Lower leg skin (tissue), 4 donors: ENCODE results near the gene SLC26A9. TPM values are rescaled to one million over a fixed set of nuclear protein-coding genes. Genes with fewer than 3 reads are reported as not detected.
"Not testable (repeated sequence)": the region's sequence is repeated elsewhere in the genome, so short reads cannot be mapped to it uniquely, and the experiment has no call there.

Experiments used
- DNase-seq, 2 donors: peaks; one replicate each; pipeline ENCODE4 v3.0.0-alpha.2; 2019; ENCODE audit warnings: low spot score in 2 of 2
- H3K4me3 ChIP-seq: fragments of 200-600 bp; sonication (generic); 2 replicates; pipeline ENCODE4 v1.5.1; 2017; ENCODE audit warnings: mild to moderate bottlenecking, low read depth; ENCODE audit not compliant: poor library complexity, severe bottlenecking
- CTCF ChIP-seq, 3 donors: fragments of 450-650 bp; IDR thresholded peaks; one replicate each; pipeline ENCODE4 v1.5.1; 2016; ENCODE audit warnings: antibody characterized with exemption in 3 of 3, mild to moderate bottlenecking in 3 of 3, moderate library complexity in 2 of 3
- POLR2A ChIP-seq, 2 donors: fragments of 450-650 bp; IDR thresholded peaks; one replicate each; pipeline ENCODE4 v1.6.1; 2016 to 2017; ENCODE audit warnings: antibody characterized with exemption in 2 of 2, mild to moderate bottlenecking in 1 of 2, moderate library complexity in 1 of 2
- WGBS, 2 donors: methylation state at CpG; one replicate each; pipeline ENCODE4 v1.1.5; 2018; 5-methylcytosine and 5-hydroxymethylcytosine counted together
- intact Hi-C: fragments of 100-400 bp; cut with DNase I; formaldehyde crosslinking; loops from one replicate; pipeline ENCODE4 v1.15.0; 2023; ENCODE audit warnings: low total_unique reads
- total RNA-seq, 4 donors: library from RNA; depleted of rRNA; stranded (reverse); fragments of >200 nt; gene quantifications; one replicate each; pipeline ENCODE4 v1.1.0, GENCODE V29; 2016

Gene SLC26A9
- total RNA-seq, 4 donors from 2014 or later: 2.7 to 14.8 (median 5.4) TPM

- DNase-seq: no peak
- intact Hi-C loops: no loop called here
- H3K4me3 ChIP-seq: no peak overlapping the region
- TF ChIP-seq CTCF (IDR thresholded peaks at IDR 0.05) (no peak), POLR2A (IDR thresholded peaks at IDR 0.05) (no peak)
Measured at GRCh38 chr1:205883792-205884191, 59.5 kb downstream of the SLC26A9 start.

- TF ChIP-seq POLR2A (IDR thresholded peaks at IDR 0.05): no peak
- TF ChIP-seq CTCF (IDR thresholded peaks at IDR 0.05): no peak
- intact Hi-C loops: no loop called here
- no peak for DNase-seq
- H3K4me3 ChIP-seq: no peak overlapping the region
Measured at GRCh38 chr1:205880923-205881322, 62.3 kb downstream of the SLC26A9 start.

- no peak for DNase-seq
- TF ChIP-seq CTCF (IDR thresholded peaks at IDR 0.05) (no peak), POLR2A (IDR thresholded peaks at IDR 0.05) (no peak)
- H3K4me3 ChIP-seq: no peak overlapping the region
- intact Hi-C loops: no loop called here
- 67 to 90% methylated on average over 1 of the region's 1 CpG for whole genome bisulfite sequencing, 2 donors
Measured at GRCh38 chr1:205879974-205880373, 63.3 kb downstream of the SLC26A9 start.

- no peak for TF ChIP-seq CTCF (IDR thresholded peaks at IDR 0.05)
- no peak for TF ChIP-seq POLR2A (IDR thresholded peaks at IDR 0.05)
- H3K4me3 ChIP-seq: no peak overlapping the region
- DNase-seq: no peak
- intact Hi-C loops: no loop called here
Measured at GRCh38 chr1:205878026-205878425, 65.2 kb downstream of the SLC26A9 start.

- intact Hi-C loops, H3K4me3 ChIP-seq, DNase-seq: not testable (repeated sequence)
Measured at GRCh38 chr1:205873148-205873547, 70.1 kb downstream of the SLC26A9 start.

GRCh38 chr1:205870236-205870635 is 73.0 kb downstream of the SLC26A9 start:
- H3K4me3 ChIP-seq: no peak overlapping the region
- no peak for DNase-seq
- intact Hi-C loops: no loop called here
- TF ChIP-seq POLR2A (IDR thresholded peaks at IDR 0.05) (no peak), CTCF (IDR thresholded peaks at IDR 0.05) (no peak)
- 69 to 89% methylated on average over 2 of the region's 2 CpGs for WGBS, 2 donors

Other genes with a start within 250 kb of the SLC26A9 start
- 100 to 1,000 TPM in 1 of 4 donors, 10 to 100 TPM in 3; 49.5 to 143 (median 66.0) TPM for gene NUCKS1, start 193.3 kb downstream of the SLC26A9 start, total RNA-seq
- 10 to 100 TPM in 2 of 4 donors, 1 to 10 TPM in 2; 5.3 to 11.5 (median 9.8) TPM for gene RAB29, start 168.0 kb downstream of the SLC26A9 start, total RNA-seq
- gene SLC41A1, start 130.3 kb downstream of the SLC26A9 start, total RNA-seq: 10 to 100 TPM; 12.8 to 22.0 (median 15.8) TPM
- 10 to 100 TPM in 3 of 4 donors, 1 to 10 TPM in 1; 6.5 to 89.1 (median 35.0) TPM for gene PM20D1, start 93.3 kb downstream of the SLC26A9 start, total RNA-seq
- 10 to 100 TPM in 3 of 4 donors, 1 to 10 TPM in 1; 6.0 to 37.2 (median 24.0) TPM for gene RAB7B, start 59.9 kb upstream of the SLC26A9 start, total RNA-seq
- gene CTSE, start 80.4 kb upstream of the SLC26A9 start, total RNA-seq: not detected
- 1 to 10 TPM in 2 of 4 donors, under 1 TPM in 1, not detected in 1; 0.93 to 9.9 (median 1.7) TPM for gene RHEX, start 109.7 kb upstream of the SLC26A9 start, total RNA-seq
- not detected for gene AVPR1B, start 173.9 kb upstream of the SLC26A9 start, total RNA-seq